Glutamatergic neuron (in vitro differentiated cells): ENCODE results near the gene VCX3A. TPM values are rescaled to one million over a fixed set of nuclear protein-coding genes. Genes with fewer than 3 reads are reported as not detected.

ENCODE experiments used
- DNase-seq: peaks from one replicate; pipeline ENCODE4 v3.0.0; 2022
- H3K27ac Mint-ChIP-seq: one replicate; pipeline ENCODE4 v1.8.0; 2020; ENCODE audit warnings: mild to moderate bottlenecking, mixed read lengths, inconsistent platforms; ENCODE audit not compliant: unreplicated experiment
- H3K27me3 Mint-ChIP-seq: one replicate; pipeline ENCODE4 v1.8.0; 2020; ENCODE audit warnings: mild to moderate bottlenecking, moderate library complexity, mixed read lengths, inconsistent platforms; ENCODE audit not compliant: unreplicated experiment
- H3K36me3 Mint-ChIP-seq: one replicate; pipeline ENCODE4 v1.8.0; 2020; ENCODE audit warnings: mild to moderate bottlenecking, mixed read lengths, inconsistent platforms; ENCODE audit not compliant: unreplicated experiment
- H3K4me1 Mint-ChIP-seq: one replicate; pipeline ENCODE4 v1.8.0; 2020; ENCODE audit warnings: mild to moderate bottlenecking, low read depth, mixed read lengths, inconsistent platforms; ENCODE audit not compliant: unreplicated experiment
- H3K4me3 Mint-ChIP-seq: one replicate; pipeline ENCODE4 v1.8.0; 2020; ENCODE audit warnings: mild to moderate bottlenecking, mixed read lengths, inconsistent platforms; ENCODE audit not compliant: unreplicated experiment
- H3K9me3 Mint-ChIP-seq: one replicate; pipeline ENCODE4 v1.8.0; 2020; ENCODE audit warnings: mild to moderate bottlenecking, moderate library complexity, mixed read lengths, inconsistent platforms; ENCODE audit not compliant: unreplicated experiment
- CTCF ChIP-seq: fragments of 200-600 bp; sonication (generic); IDR thresholded peaks from one replicate; pipeline ENCODE4 v1.5.0; 2021; ENCODE audit not compliant: partially characterized antibody, unreplicated experiment
- total RNA-seq: library from RNA; stranded (reverse); fragmentation: NEBNext Ultra II Directional; extraction: Animal tissue kit (Norgen Biotek cat#: 25700); gene quantifications from one replicate; pipeline ENCODE4 v1.2.1, GENCODE V29; 2021; ENCODE audit not compliant: unreplicated experiment

Gene VCX3A
- total RNA-seq, 1 donor from 2014 or later: not detected

GRCh38 chrX:6550999-6551398, 16.1 kb upstream of the VCX3A start:
- Mint-ChIP-seq H3K27ac (no peak overlapping the region), H3K36me3 (peaks cover 5% of the 10 kb centered on the region), H3K4me1 (no peaks in the 10 kb centered on the region), H3K4me3 (no peak overlapping the region), H3K27me3 (peaks cover 2% of the 10 kb centered on the region), H3K9me3 (no peaks in the 10 kb centered on the region)
- TF ChIP-seq CTCF: no peak
- no peak for DNase-seq

GRCh38 chrX:6545712-6546111, 10.8 kb upstream of the VCX3A start:
- Mint-ChIP-seq H3K9me3 (no peaks in the 10 kb centered on the region), H3K4me3 (no peak overlapping the region), H3K27ac (no peak overlapping the region), H3K27me3 (no peaks in the 10 kb centered on the region), H3K4me1 (no peaks in the 10 kb centered on the region), H3K36me3 (no peaks in the 10 kb centered on the region)
- no peak for DNase-seq
- no peak for TF ChIP-seq CTCF

GRCh38 chrX:6526564-6527136, 8.3 kb downstream of the VCX3A start:
- H3K9me3 Mint-ChIP-seq: no peaks in the 10 kb centered on the region
- no peak for TF ChIP-seq CTCF
- H3K27ac Mint-ChIP-seq: no peak overlapping the region
- DNase-seq: no peak
- H3K4me1 Mint-ChIP-seq: no peaks in the 10 kb centered on the region
- H3K4me3 Mint-ChIP-seq: no peak overlapping the region
- no peaks in the 10 kb centered on the region for H3K27me3 Mint-ChIP-seq
- H3K36me3 Mint-ChIP-seq: no peaks in the 10 kb centered on the region

- no peaks in the 10 kb centered on the region for H3K27me3 Mint-ChIP-seq
- no peaks in the 10 kb centered on the region for H3K4me1 Mint-ChIP-seq
- no peak for DNase-seq
- no peaks in the 10 kb centered on the region for H3K9me3 Mint-ChIP-seq
- TF ChIP-seq CTCF: no peak
- no peaks in the 10 kb centered on the region for H3K36me3 Mint-ChIP-seq
- H3K4me3 Mint-ChIP-seq: no peak overlapping the region
- H3K27ac Mint-ChIP-seq: no peak overlapping the region
Measured at GRCh38 chrX:6517376-6517775, 17.5 kb downstream of the VCX3A start.

GRCh38 chrX:6506444-6506843, 28.5 kb downstream of the VCX3A start:
- Mint-ChIP-seq H3K27me3 (no peaks in the 10 kb centered on the region), H3K36me3 (no peaks in the 10 kb centered on the region), H3K27ac (no peak overlapping the region), H3K4me3 (no peak overlapping the region), H3K4me1 (no peaks in the 10 kb centered on the region), H3K9me3 (no peaks in the 10 kb centered on the region)
- TF ChIP-seq CTCF: no peak
- no peak for DNase-seq
